ENCODE measurements around the gene CYP46A1.

DNA sequence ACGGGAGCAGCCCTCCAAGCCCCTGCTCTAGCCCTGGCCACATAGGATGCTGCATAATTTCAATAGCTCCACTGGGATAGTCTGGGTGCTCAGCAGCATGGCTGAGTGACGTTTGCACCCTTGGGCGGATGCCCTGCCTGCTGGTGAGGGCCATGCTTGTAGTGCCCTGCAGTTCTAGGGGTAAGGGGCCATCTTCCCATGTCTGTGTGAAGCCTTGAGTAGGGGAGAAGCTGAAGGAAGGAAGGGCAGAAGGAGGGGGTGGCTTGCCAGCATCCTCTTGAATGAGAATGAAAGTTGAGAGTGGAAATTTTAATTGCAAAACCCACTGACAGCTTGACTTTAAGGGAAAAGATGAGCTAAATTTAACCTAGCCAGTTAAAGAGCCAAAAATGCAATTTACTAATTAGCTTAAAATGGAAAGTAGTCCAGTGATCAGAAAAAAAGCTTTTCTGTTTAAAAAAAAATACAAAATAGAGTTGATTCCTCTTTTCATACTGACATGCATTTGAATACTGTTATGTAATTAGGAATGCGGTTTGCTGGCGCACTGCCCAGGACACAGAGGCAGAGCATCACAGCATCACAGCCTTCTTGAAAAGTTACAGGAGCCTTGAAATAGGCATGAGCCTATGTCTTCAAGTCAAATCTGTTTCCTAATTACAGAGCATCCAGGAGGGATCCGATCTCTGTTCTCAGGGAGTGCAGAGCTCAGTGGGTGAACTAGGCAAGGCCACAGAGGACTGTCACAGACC, 90.6 kb downstream of the CYP46A1 start:
- TF ChIP-seq, protein P1, sequence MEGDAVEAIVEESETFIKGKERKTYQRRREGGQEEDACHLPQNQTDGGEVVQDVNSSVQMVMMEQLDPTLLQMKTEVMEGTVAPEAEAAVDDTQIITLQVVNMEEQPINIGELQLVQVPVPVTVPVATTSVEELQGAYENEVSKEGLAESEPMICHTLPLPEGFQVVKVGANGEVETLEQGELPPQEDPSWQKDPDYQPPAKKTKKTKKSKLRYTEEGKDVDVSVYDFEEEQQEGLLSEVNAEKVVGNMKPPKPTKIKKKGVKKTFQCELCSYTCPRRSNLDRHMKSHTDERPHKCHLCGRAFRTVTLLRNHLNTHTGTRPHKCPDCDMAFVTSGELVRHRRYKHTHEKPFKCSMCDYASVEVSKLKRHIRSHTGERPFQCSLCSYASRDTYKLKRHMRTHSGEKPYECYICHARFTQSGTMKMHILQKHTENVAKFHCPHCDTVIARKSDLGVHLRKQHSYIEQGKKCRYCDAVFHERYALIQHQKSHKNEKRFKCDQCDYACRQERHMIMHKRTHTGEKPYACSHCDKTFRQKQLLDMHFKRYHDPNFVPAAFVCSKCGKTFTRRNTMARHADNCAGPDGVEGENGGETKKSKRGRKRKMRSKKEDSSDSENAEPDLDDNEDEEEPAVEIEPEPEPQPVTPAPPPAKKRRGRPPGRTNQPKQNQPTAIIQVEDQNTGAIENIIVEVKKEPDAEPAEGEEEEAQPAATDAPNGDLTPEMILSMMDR (IDR thresholded peaks at IDR 0.05; ENCODE audit: poor library complexity), result no peak
- TF ChIP-seq EZH2 (IDR thresholded peaks at IDR 0.05; ENCODE audit: borderline replicate concordance), result no peak

Data from hepatocyte (in vitro differentiated cells).